K562 (cell line): ENCODE results near the gene DR1.

ENCODE experiments used
- CBFB ChIP-seq: sonication (generic); formaldehyde crosslinking; IDR thresholded peaks from 2 replicates; pipeline ENCODE4 v1.4.0; 2020; ENCODE audit warnings: mild to moderate bottlenecking, missing genetic modification reagents
- CCNT2 ChIP-seq: IDR thresholded peaks from 2 replicates; pipeline ENCODE4 v1.6.1; 2011; ENCODE audit warnings: borderline replicate concordance, low read depth, mild to moderate bottlenecking, moderate library complexity, mixed read lengths, low read length; ENCODE audit not compliant: insufficient read length; ENCODE audit errors: extremely low read depth
- CREM ChIP-seq: IDR thresholded peaks from 2 replicates; pipeline ENCODE4 v1.6.1; 2014; ENCODE audit warnings: antibody characterized with exemption, low read depth
- TEAD4 ChIP-seq, 2 experiments: sonication (generic) in 1 of 2; formaldehyde crosslinking in 1 of 2; IDR thresholded peaks; 2 replicates each; pipeline versions ENCODE4 v1.6.1 to v1.8.0; 2012 to 2022; ENCODE audit warnings: borderline replicate concordance in 1 of 2, inconsistent platforms in 1 of 2, low read length in 1 of 2, mild to moderate bottlenecking in 1 of 2, missing genetic modification reagents in 1 of 2
- ZFX ChIP-seq: sonication (generic); formaldehyde crosslinking; IDR thresholded peaks from 2 replicates; pipeline ENCODE4 v1.8.0; 2022; ENCODE audit warnings: mild to moderate bottlenecking, missing genetic modification reagents, moderate library complexity
- TF ChIP-seq, protein P1 (sequence below): fragments of 250-450 bp; sonication (Bioruptor Pico); IDR thresholded peaks from 2 replicates; pipeline ENCODE4 v1.5.0; 2021; ENCODE audit warnings: mild to moderate bottlenecking, borderline replicate concordance
- TF ChIP-seq, protein P2 (sequence below): fragments of 450-650 bp; IDR thresholded peaks from 2 replicates; pipeline ENCODE4 v1.6.1; 2016; ENCODE audit warnings: borderline replicate concordance

DNA sequence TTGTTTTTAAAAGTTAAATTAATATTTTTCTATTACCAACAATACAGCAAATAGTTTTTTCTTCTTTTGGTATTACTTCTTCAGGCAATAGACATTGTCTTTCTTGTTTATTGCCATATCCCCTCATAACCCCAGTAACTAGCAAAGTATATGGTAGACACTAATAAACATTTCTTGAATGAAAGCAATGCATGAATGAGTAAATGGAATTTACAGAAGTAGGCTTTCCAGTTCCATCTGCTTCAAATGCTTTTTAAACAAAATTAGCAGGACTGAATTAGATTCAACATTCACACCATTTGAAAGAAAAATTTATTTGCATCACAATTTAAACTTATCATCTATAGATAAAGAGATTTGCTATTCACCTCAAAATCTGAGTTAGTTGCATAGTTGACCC lies 5.6 kb upstream of the DR1 start:
- TF ChIP-seq CCNT2 = no peak
- TF ChIP-seq, protein P1, sequence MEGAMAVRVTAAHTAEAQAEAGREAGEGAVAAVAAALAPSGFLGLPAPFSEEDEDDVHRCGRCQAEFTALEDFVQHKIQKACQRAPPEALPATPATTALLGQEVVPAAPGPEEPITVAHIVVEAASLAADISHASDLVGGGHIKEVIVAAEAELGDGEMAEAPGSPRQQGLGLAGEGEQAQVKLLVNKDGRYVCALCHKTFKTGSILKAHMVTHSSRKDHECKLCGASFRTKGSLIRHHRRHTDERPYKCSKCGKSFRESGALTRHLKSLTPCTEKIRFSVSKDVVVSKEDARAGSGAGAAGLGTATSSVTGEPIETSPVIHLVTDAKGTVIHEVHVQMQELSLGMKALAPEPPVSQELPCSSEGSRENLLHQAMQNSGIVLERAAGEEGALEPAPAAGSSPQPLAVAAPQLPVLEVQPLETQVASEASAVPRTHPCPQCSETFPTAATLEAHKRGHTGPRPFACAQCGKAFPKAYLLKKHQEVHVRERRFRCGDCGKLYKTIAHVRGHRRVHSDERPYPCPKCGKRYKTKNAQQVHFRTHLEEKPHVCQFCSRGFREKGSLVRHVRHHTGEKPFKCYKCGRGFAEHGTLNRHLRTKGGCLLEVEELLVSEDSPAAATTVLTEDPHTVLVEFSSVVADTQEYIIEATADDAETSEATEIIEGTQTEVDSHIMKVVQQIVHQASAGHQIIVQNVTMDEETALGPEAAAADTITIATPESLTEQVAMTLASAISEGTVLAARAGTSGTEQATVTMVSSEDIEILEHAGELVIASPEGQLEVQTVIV (CRISPR knock-in tag) = no peak
- no peak for TF ChIP-seq CBFB (CRISPR knock-in tag)
- TF ChIP-seq TEAD4 (IDR thresholded peaks at IDR 0.05; ENCODE audit: low read length) = no peak
- TF ChIP-seq TEAD4 (CRISPR knock-in tag; IDR thresholded peaks at IDR 0.05; ENCODE audit: borderline replicate concordance) = no peak
- TF ChIP-seq, protein P2, sequence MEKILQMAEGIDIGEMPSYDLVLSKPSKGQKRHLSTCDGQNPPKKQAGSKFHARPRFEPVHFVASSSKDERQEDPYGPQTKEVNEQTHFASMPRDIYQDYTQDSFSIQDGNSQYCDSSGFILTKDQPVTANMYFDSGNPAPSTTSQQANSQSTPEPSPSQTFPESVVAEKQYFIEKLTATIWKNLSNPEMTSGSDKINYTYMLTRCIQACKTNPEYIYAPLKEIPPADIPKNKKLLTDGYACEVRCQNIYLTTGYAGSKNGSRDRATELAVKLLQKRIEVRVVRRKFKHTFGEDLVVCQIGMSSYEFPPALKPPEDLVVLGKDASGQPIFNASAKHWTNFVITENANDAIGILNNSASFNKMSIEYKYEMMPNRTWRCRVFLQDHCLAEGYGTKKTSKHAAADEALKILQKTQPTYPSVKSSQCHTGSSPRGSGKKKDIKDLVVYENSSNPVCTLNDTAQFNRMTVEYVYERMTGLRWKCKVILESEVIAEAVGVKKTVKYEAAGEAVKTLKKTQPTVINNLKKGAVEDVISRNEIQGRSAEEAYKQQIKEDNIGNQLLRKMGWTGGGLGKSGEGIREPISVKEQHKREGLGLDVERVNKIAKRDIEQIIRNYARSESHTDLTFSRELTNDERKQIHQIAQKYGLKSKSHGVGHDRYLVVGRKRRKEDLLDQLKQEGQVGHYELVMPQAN = no peak
- TF ChIP-seq ZFX (CRISPR knock-in tag) = no peak
- TF ChIP-seq CREM = no peak
